Measurements from ENCODE around the gene RUNX1.
"Not testable (repeated sequence)": the region's sequence is repeated elsewhere in the genome, so short reads cannot be mapped to it uniquely, and the experiment has no call there.

RUNX1 gene

GRCh38 chr21:35007348-35007747, 41.8 kb downstream of the RUNX1 start:
- DNase-seq (ENCODE audit: insufficient read length, low spot score): no peak
- FAIRE-seq: no peak
- no peak for TF ChIP-seq POLR2A (IDR thresholded peaks at IDR 0.05; ENCODE audit: low read depth, low read length)

GRCh38 chr21:35006771-35007170, 42.3 kb downstream of the RUNX1 start:
- DNase-seq (ENCODE audit: insufficient read length, low spot score) (no peak), FAIRE-seq (no peak)
- no peak for TF ChIP-seq POLR2A (IDR thresholded peaks at IDR 0.05; ENCODE audit: low read depth, low read length)

- TF ChIP-seq POLR2A (IDR thresholded peaks at IDR 0.05; ENCODE audit: low read depth, low read length): no peak
- DNase-seq (ENCODE audit: insufficient read length, low spot score) (no peak), FAIRE-seq (no peak)
These were observed 42.9 kb downstream of the RUNX1 start for GRCh38 chr21:35006248-35006647.

- no peak for DNase-seq (ENCODE audit: insufficient read length, low spot score)
- no peak for TF ChIP-seq POLR2A (IDR thresholded peaks at IDR 0.05; ENCODE audit: low read depth, low read length)
- FAIRE-seq: no peak
These were observed 43.4 kb downstream of the RUNX1 start for GRCh38 chr21:35005560-35006224.

DNA sequence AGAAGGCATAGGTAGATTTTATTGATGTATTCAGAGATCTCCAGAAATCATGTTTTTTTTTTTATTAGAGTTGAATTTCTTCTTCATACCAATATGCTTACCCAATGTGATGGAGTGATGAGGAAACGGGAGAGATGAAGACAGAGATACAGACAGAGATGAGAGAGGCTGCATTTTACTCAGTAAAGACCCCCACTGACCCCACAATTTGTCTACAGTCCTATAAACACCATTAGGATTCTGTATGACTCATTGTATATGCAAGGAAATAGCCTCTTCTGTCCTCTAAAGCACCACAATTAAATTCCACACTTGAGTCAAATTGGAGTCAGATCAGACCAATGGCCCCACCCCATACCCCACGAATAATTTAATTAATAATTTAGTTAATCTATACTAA, 44.0 kb downstream of the RUNX1 start:
- no peak for FAIRE-seq
- no peak for DNase-seq (ENCODE audit: insufficient read length, low spot score)
- TF ChIP-seq POLR2A (IDR thresholded peaks at IDR 0.05; ENCODE audit: low read depth, low read length): no peak

- no peak for DNase-seq (ENCODE audit: insufficient read length, low spot score)
- FAIRE-seq: no peak
- no peak for TF ChIP-seq POLR2A (IDR thresholded peaks at IDR 0.05; ENCODE audit: low read depth, low read length)
These were observed 44.8 kb downstream of the RUNX1 start for GRCh38 chr21:35004314-35004713.

- no peak for DNase-seq (ENCODE audit: insufficient read length, low spot score)
- no peak for FAIRE-seq
- TF ChIP-seq POLR2A (IDR thresholded peaks at IDR 0.05; ENCODE audit: low read depth, low read length): no peak
These were observed 46.0 kb downstream of the RUNX1 start for GRCh38 chr21:35002879-35003722.

- FAIRE-seq (no peak), DNase-seq (ENCODE audit: insufficient read length, low spot score) (no peak)
- TF ChIP-seq POLR2A (IDR thresholded peaks at IDR 0.05; ENCODE audit: low read depth, low read length): no peak
These were observed 49.6 kb downstream of the RUNX1 start for GRCh38 chr21:34999397-34999941.

GRCh38 chr21:34998176-34998575, 50.9 kb downstream of the RUNX1 start:
- DNase-seq (ENCODE audit: insufficient read length, low spot score) (no peak), FAIRE-seq (no peak)
- no peak for TF ChIP-seq POLR2A (IDR thresholded peaks at IDR 0.05; ENCODE audit: low read depth, low read length)

- DNase-seq (ENCODE audit: insufficient read length, low spot score) (no peak), FAIRE-seq (no peak)
- TF ChIP-seq POLR2A (IDR thresholded peaks at IDR 0.05; ENCODE audit: low read depth, low read length): no peak
These were observed 51.8 kb downstream of the RUNX1 start for GRCh38 chr21:34997294-34997693.

- TF ChIP-seq POLR2A (IDR thresholded peaks at IDR 0.05; ENCODE audit: low read depth, low read length): no peak
- FAIRE-seq: no peak
- DNase-seq (ENCODE audit: insufficient read length, low spot score): no peak
These were observed 52.6 kb downstream of the RUNX1 start for GRCh38 chr21:34996304-34997101.

- TF ChIP-seq POLR2A (IDR thresholded peaks at IDR 0.05; ENCODE audit: low read depth, low read length): no peak
- DNase-seq (ENCODE audit: insufficient read length, low spot score) (no peak), FAIRE-seq (no peak)
These were observed 53.2 kb downstream of the RUNX1 start for GRCh38 chr21:34995979-34996303.

GRCh38 chr21:34994766-34995631, 54.1 kb downstream of the RUNX1 start:
- DNase-seq (ENCODE audit: insufficient read length, low spot score): no peak
- FAIRE-seq: no peak
- no peak for TF ChIP-seq POLR2A (IDR thresholded peaks at IDR 0.05; ENCODE audit: low read depth, low read length)

- FAIRE-seq; DNase-seq (ENCODE audit: insufficient read length, low spot score): not testable (repeated sequence)
These were observed 55.6 kb downstream of the RUNX1 start for GRCh38 chr21:34993521-34993921.
